Activated B cell treated with CpG ODN at 0.5 μM for 24 hours (primary cell): Measurements from ENCODE around the gene IKZF2. TPM values are rescaled to one million over a fixed set of nuclear protein-coding genes. Genes with fewer than 3 reads are reported as not detected.
A peak's percentile ranks its signal among the peaks of the same experiment; 100 is the strongest.

ENCODE experiments used
- ATAC-seq: fragments of 200-7000 bp; cut with Tn5 transposase; one replicate; pipeline ENCODE4 v1.10.0; 2021; ENCODE audit warnings: low read depth, mild to moderate bottlenecking, moderate library complexity
- CTCF ChIA-PET: fragments of 350-600 bp; sonication (Branson Sonifier 250); formaldehyde crosslinking; loops from one replicate; lab custom pipeline; 2021; ENCODE audit warnings: antibody characterized with exemption; lab: Charles Lee
- POLR2A ChIA-PET: fragments of 350-600 bp; sonication (Branson Sonifier 250); formaldehyde crosslinking; loops from one replicate; lab custom pipeline; 2021; ENCODE audit warnings: antibody characterized with exemption; lab: Charles Lee
- DNase-seq: peaks from one replicate; pipeline ENCODE4 v3.0.0; 2022
- H3K27ac Mint-ChIP-seq: one replicate; pipeline ENCODE4 v1.8.0; 2020; ENCODE audit warnings: mixed read lengths
- H3K27me3 Mint-ChIP-seq: one replicate; pipeline ENCODE4 v1.8.0; 2021; ENCODE audit warnings: mixed read lengths
- H3K36me3 Mint-ChIP-seq: one replicate; pipeline ENCODE4 v1.8.0; 2021; ENCODE audit warnings: low read depth, mixed read lengths
- H3K4me1 Mint-ChIP-seq: one replicate; pipeline ENCODE4 v1.8.0; 2021; ENCODE audit warnings: mixed read lengths
- H3K4me3 Mint-ChIP-seq: one replicate; pipeline ENCODE4 v1.8.0; 2020; ENCODE audit warnings: mild to moderate bottlenecking, mixed read lengths
- H3K9me3 Mint-ChIP-seq: one replicate; pipeline ENCODE4 v1.8.0; 2020; ENCODE audit warnings: mixed read lengths
- CTCF ChIP-seq: fragments of 200-600 bp; IDR thresholded peaks from one replicate; pipeline ENCODE4 v1.8.0; 2022; ENCODE audit warnings: antibody characterized with exemption, mild to moderate bottlenecking
- intact Hi-C: fragments of 100-400 bp; cut with micrococcal nuclease; formaldehyde crosslinking; loops from one replicate; pipeline ENCODE4 v1.15.1; 2024
- total RNA-seq: library from RNA; stranded (reverse); gene quantifications from 2 replicates; pipeline ENCODE4 v1.2.3, GENCODE V29; 2022

Gene IKZF2
- total RNA-seq, 1 donor from 2014 or later = 60.2 TPM

- CTCF ChIA-PET = no interaction called here
- POLR2A ChIA-PET = no interaction called here
- peaks cover 21% of the 10 kb centered on the region for H3K4me1 Mint-ChIP-seq
- DNase-seq (no peak), ATAC-seq (no peak)
- TF ChIP-seq CTCF = no peak
- no peaks in the 10 kb centered on the region for H3K27me3 Mint-ChIP-seq
- intact Hi-C loops = no loop called here
- H3K36me3 Mint-ChIP-seq = peaks cover 3% of the 10 kb centered on the region
- H3K4me3 Mint-ChIP-seq = no peak overlapping the region
- no peak overlapping the region for H3K27ac Mint-ChIP-seq
- H3K9me3 Mint-ChIP-seq = no peaks in the 10 kb centered on the region
Measured at GRCh38 chr2:213078686-213079085, 72.7 kb downstream of the IKZF2 start.

GRCh38 chr2:213069531-213069930 is 81.9 kb downstream of the IKZF2 start:
- TF ChIP-seq CTCF = no peak
- no peak for ATAC-seq
- POLR2A ChIA-PET = no interaction called here
- intact Hi-C loops = loop anchor here (5.0 kb wide), 1 partner anchor 38 kb away; no protein-coding TSS in a partner anchor
- no peaks in the 10 kb centered on the region for H3K9me3 Mint-ChIP-seq
- H3K27me3 Mint-ChIP-seq = no peaks in the 10 kb centered on the region
- H3K27ac Mint-ChIP-seq = no peak overlapping the region
- peaks cover 25% of the 10 kb centered on the region for H3K4me1 Mint-ChIP-seq
- H3K4me3 Mint-ChIP-seq = no peak overlapping the region
- DNase-seq = no peak
- CTCF ChIA-PET = no interaction called here
- H3K36me3 Mint-ChIP-seq = no peaks in the 10 kb centered on the region

GRCh38 chr2:213068676-213069359 is 82.6 kb downstream of the IKZF2 start:
- ChIA-PET CTCF (no interaction called here), POLR2A (no interaction called here)
- Mint-ChIP-seq H3K4me1 (peaks cover 26% of the 10 kb centered on the region), H3K4me3 (no peak overlapping the region), H3K36me3 (no peaks in the 10 kb centered on the region), H3K27ac (no peak overlapping the region), H3K27me3 (no peaks in the 10 kb centered on the region), H3K9me3 (no peaks in the 10 kb centered on the region)
- DNase-seq (no peak), ATAC-seq (no peak)
- TF ChIP-seq CTCF = no peak
- intact Hi-C loops = loop anchor here (5.0 kb wide), 1 partner anchor 38 kb away; no protein-coding TSS in a partner anchor

- H3K27me3 Mint-ChIP-seq = no peaks in the 10 kb centered on the region
- H3K4me1 Mint-ChIP-seq = peaks cover 26% of the 10 kb centered on the region
- DNase-seq (no peak), ATAC-seq (no peak)
- H3K36me3 Mint-ChIP-seq = no peaks in the 10 kb centered on the region
- TF ChIP-seq CTCF = no peak
- ChIA-PET CTCF (no interaction called here), POLR2A (no interaction called here)
- H3K9me3 Mint-ChIP-seq = no peaks in the 10 kb centered on the region
- intact Hi-C loops = loop anchor here (2.0 to 5.0 kb wide), 2 partner anchors 15 to 39 kb away; no protein-coding TSS in a partner anchor
- no peak overlapping the region for H3K27ac Mint-ChIP-seq
- H3K4me3 Mint-ChIP-seq = no peak overlapping the region
Measured at GRCh38 chr2:213067888-213068287, 83.5 kb downstream of the IKZF2 start.

GRCh38 chr2:213066443-213066743 is 85.0 kb downstream of the IKZF2 start:
- H3K4me1 Mint-ChIP-seq = peaks cover 26% of the 10 kb centered on the region

More at GRCh38 chr2:213066443-213066743, 85.0 kb downstream of the IKZF2 start:
- DNase-seq (no peak), ATAC-seq (no peak)
- Mint-ChIP-seq H3K4me3 (peak overlapping the region; percentile 71), H3K27me3 (no peaks in the 10 kb centered on the region), H3K27ac (no peak overlapping the region), H3K9me3 (no peaks in the 10 kb centered on the region), H3K36me3 (no peaks in the 10 kb centered on the region)
- intact Hi-C loops = loop anchor here (1.0 to 5.0 kb wide), 3 partner anchors 9 to 41 kb away; no protein-coding TSS in a partner anchor
- no peak for TF ChIP-seq CTCF
- ChIA-PET POLR2A (no interaction called here), CTCF (interaction anchor here (0.9 kb wide), 1 partner anchor 87 kb away, joined by 3 read pairs; no protein-coding TSS in a partner anchor)
